Raji (cell line): ENCODE measurements around the gene TSPAN18.

Source experiments
- POLR2A ChIP-seq: IDR thresholded peaks from 2 replicates; pipeline ENCODE4 v1.6.1; 2011; ENCODE audit warnings: low read depth, low read length, control low read depth; ENCODE audit not compliant: insufficient read depth

Gene TSPAN18

GRCh38 chr11:44798607-44798972, 71.8 kb downstream of the TSPAN18 start:
- TF ChIP-seq POLR2A, result no peak

GRCh38 chr11:44799012-44799411, 72.2 kb downstream of the TSPAN18 start:
- no peak for TF ChIP-seq POLR2A

- TF ChIP-seq POLR2A, result no peak
These were observed 75.6 kb downstream of the TSPAN18 start for GRCh38 chr11:44802347-44802746.

DNA sequence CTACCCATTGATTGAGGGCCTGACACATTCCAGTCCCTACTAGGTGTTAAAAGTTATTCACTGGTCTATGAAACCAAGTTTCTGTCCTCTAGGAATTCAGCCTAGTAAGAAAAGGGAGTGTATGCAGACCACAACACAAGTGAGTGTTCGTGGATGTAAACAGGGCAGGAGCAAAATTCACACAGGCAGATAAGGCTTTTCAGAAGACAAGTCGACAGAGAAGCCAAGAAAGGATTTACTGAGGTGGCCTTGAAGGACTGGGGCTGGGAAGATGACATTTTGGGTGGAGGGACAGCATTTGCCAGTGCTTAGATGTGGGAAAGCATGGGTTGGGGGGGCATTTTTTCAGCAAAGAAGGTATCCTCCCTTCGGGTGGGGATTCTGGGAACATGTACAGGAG, 76.2 kb downstream of the TSPAN18 start:
- TF ChIP-seq POLR2A, result no peak

GRCh38 chr11:44804449-44805437, 78.0 kb downstream of the TSPAN18 start:
- TF ChIP-seq POLR2A, result no peak

DNA sequence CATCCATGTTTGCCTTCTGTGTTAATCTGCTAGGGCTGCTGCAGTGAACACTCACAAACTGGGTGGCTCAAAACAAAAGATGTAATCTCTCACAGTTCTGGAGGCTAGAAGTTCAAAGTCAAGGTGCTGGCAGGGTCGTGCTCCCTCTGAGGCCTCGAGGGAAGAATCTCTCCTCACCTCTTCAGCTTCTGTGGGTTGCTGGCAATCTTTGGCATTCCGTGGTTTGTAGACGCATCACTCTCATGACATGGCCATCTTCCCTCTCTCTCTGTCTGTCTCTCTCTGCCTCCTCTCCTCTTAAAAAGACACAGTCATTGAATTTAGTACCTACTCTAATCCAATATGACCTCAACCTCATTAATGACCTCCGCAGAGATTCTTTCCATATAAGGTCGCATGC, 78.8 kb downstream of the TSPAN18 start:
- TF ChIP-seq POLR2A, result no peak

DNA sequence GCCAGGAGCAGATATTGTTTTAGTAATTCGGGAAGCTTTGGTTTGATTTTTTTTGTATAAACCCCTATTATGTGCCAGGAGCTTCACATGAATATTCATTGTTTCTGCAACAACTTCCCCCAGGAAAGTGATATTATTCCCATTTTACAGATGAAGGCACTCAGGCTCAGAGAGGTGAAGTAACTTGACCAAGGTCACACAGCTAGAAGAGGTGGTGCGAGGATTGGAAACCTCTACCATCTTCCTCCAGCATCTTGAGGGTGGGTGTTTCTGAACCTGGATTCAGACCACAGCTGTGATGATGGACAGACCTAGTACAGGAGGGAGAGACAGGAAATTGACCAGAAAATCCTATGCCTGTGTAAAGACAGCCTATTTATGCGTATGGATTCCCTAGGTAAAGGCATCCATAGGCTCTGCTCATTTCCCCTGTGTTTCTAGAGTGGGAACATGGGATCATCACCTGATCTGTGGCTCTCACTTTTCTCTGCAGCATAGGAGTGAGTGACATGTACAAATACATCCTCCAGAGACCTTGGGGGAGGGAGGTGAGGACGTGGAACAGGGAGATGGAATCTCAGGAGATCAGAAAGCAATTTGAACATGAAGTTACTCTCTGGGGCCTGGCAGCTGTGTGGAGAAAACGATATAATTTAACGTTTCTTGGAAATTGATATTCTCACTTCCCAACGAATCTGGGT, 81.4 kb downstream of the TSPAN18 start:
- TF ChIP-seq POLR2A, result no peak

DNA sequence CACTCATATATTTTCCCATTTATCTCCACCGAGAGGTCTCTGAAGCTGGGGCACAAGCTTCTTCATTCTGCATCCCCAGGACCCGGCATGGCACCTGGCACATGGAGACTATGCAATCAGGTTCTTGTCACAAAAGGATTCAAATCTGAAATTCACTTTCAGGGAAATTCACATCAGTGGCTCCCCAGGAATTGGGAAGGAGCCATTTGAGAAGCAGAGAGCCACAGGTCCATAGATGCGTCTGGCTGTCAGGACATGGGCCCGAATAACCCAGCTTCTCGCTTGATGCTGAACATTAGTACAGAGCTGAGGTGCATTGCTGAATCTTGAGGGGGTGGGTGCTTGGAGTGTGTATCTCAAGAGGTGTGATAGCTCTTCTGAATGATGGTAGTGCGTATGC, 82.5 kb downstream of the TSPAN18 start:
- TF ChIP-seq POLR2A, result no peak

DNA sequence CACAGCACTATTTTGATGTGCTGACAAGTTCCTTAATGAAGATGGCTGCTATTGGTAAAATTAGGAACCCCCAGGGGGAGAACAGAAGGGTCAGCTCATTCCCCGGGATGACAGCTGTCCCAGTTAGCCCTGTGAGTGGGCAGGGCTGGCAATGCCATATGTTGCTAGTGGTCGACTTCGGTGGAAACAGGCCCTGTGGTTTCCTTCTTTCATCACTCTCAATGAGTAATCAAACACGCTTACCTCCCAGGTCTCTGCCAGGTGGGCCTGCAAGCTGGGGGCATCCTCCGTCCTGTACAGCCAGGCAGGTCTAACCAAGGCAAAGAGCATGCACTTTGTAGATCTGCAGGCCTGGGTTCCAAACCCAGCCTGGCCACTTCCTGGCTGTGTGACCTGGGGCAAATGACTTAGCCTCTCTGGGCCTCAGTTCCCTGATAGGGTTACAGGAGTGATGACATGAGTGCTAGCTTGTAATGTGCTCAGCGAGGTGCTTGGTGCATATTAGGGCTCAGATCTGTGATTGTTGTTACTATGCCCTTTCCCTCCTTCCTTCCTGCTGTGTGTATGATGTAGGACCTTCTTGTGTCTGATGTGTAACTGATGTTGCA, 85.2 kb downstream of the TSPAN18 start:
- TF ChIP-seq POLR2A, result no peak

DNA sequence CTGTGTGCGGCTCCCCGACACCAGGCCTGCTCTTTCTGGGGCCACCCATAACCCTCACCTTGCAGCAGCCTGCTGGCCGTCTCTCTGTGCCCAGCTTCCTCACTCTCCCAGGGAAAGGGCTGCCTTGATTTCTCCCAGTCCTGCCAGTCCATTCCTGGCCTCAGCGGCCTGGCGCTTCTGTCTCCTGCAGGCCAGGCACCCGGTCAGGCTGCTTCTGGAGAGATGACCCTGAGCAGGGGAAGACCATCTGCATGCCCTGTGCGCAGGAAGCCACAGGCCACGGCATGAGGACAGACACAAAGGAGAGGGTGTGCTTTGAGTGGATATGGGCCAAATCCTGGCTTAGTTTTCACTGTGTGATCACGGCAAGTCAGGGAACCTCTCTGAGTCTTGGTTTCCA, 86.2 kb downstream of the TSPAN18 start:
- TF ChIP-seq POLR2A, result no peak

GRCh38 chr11:44813401-44813800, 86.6 kb downstream of the TSPAN18 start:
- TF ChIP-seq POLR2A, result no peak

DNA sequence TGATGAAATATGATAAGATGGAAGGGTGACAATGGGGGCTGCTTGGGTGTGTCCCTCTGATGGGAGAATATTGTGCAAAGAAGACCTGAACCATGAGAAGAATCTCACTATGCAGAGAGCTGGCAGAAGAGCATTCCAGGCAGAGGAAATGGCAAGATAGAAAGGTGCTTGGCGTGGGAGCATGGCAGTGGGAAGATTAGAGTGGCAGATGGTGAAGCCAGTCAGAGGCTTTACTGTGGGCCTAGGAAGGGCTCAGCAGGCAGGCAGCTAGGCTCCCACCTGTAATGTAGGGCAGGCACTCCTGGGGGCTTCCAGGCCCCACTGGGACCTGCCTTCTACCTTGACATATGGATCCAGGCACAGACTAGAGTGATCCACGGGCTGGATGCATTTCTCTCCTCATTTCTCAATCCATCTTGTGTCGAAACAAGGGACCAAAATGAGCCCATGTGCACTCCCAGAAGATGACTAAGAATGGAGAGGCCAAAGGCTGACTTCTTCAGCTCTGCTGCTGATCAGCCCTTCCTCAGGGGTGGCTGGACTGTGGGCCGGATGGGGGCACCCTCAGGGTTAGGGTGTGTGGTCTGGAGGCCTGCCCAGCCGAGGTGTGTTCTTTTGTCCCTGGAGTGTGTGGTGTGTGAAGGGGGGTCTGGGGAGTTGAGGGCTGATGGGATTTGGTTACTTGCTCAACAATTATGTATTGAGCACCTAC, 88.3 kb downstream of the TSPAN18 start:
- no peak for TF ChIP-seq POLR2A

DNA sequence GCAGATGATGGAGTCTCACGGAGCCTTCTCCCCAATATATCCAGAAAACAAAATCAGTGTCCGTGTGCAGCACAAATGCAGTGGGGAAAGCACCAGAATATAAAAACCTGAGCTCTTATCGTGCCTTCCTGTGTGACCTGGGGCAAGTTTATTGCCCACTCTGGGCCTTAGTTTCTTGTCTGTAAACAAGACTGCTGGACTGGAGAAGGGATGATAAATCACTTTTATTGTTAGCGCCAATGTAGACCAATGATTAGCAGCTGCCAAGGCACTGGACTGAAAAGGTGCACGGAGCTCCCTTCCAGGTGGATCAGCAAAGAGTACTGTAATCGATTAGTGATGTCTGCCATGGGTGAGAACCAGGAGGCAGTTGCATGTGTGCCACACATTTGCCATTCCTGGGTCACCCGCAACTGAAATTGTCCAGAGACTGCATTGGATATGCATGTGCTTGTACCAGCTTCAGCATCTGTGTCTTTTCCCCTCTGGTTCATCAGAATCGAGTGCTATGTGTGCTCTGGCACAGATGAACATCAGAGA, 89.2 kb downstream of the TSPAN18 start:
- TF ChIP-seq POLR2A, result no peak

DNA sequence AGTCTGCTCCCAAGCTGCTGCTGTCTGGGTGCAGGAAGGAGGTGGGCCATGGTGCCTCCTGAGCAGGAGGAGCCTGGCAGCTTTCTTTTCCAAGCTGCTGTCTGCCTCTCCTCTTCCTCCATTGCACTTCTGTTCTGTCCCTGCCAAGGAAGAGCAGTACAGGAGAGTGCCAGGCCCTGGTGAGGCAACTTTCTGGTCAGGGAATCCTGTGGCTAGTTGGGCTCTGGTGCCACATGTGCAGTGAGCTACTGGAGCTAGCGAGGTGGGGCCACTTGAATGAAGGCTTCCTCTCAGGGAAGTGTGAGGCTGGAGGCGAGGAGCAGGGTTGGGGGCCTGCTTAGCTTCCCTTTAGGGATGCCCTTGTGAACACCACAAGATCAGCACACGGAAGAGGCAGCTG, 90.0 kb downstream of the TSPAN18 start:
- no peak for TF ChIP-seq POLR2A
